GM12874 (cell line): ENCODE measurements around the gene SLC15A2.

Experiments used
- TF ChIP-seq, protein P1 (sequence below): IDR thresholded peaks from 2 replicates; pipeline ENCODE4 v1.5.1; 2011; ENCODE audit warnings: low read depth, mild to moderate bottlenecking, control low read depth, low read length, moderate library complexity; ENCODE audit not compliant: insufficient read depth

The SLC15A2 gene, protein sequence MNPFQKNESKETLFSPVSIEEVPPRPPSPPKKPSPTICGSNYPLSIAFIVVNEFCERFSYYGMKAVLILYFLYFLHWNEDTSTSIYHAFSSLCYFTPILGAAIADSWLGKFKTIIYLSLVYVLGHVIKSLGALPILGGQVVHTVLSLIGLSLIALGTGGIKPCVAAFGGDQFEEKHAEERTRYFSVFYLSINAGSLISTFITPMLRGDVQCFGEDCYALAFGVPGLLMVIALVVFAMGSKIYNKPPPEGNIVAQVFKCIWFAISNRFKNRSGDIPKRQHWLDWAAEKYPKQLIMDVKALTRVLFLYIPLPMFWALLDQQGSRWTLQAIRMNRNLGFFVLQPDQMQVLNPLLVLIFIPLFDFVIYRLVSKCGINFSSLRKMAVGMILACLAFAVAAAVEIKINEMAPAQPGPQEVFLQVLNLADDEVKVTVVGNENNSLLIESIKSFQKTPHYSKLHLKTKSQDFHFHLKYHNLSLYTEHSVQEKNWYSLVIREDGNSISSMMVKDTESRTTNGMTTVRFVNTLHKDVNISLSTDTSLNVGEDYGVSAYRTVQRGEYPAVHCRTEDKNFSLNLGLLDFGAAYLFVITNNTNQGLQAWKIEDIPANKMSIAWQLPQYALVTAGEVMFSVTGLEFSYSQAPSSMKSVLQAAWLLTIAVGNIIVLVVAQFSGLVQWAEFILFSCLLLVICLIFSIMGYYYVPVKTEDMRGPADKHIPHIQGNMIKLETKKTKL

DNA sequence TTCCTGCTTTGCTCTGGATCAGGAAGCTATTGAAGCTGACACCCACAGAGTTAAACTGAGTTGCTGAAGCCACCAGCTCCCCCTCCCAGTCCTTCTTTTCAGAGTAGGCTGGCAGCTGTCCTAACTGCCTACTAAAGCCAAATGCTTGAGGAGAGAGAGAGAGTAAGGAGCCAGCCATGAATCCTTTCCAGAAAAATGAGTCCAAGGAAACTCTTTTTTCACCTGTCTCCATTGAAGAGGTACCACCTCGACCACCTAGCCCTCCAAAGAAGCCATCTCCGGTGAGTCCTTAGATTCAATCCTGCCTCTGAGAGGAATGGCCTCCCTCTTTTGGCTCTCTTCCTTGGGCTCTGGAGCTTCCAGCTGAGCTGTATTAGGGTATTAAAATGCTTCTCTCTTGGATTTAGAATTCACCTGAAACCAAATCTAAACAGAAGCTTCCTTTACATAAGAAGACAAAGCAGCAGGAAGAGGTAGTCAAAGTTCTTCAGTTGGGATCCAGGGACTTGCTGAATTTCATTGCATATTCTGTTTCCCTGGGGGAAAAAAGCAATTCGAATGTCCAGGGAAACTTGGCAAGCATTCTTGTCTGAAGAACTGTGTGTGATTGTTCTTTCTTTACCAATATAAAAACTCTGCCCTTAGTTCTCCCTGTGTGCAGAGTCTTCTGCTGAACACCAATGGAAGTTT lies at the start of gene SLC15A2:
Gene SLC15A2, plus strand, starts transcription at position 101 of the 690 bp plus-strand sequence. Its CDS starts 76 bp downstream, at position 177.
- TF ChIP-seq, protein P1, sequence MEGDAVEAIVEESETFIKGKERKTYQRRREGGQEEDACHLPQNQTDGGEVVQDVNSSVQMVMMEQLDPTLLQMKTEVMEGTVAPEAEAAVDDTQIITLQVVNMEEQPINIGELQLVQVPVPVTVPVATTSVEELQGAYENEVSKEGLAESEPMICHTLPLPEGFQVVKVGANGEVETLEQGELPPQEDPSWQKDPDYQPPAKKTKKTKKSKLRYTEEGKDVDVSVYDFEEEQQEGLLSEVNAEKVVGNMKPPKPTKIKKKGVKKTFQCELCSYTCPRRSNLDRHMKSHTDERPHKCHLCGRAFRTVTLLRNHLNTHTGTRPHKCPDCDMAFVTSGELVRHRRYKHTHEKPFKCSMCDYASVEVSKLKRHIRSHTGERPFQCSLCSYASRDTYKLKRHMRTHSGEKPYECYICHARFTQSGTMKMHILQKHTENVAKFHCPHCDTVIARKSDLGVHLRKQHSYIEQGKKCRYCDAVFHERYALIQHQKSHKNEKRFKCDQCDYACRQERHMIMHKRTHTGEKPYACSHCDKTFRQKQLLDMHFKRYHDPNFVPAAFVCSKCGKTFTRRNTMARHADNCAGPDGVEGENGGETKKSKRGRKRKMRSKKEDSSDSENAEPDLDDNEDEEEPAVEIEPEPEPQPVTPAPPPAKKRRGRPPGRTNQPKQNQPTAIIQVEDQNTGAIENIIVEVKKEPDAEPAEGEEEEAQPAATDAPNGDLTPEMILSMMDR = no peak

DNA sequence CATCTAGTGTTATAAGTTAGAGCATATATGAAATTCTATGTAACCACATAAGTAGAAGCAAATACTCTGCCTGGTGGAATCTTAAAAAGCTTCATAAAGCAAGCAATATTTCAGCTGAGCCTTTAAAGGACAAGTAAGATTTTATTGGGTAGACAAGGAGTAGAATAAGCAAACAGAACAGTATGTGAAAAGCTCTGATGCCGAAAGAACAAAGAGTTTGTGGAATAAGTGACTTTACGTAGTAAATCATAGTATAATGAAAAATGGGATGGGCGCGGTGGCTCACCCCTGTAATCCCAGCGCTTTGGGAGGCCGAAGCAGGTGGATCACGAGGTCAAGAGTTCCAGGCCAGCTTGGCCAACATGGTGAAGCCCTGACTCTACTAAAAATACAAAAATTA lies 49.3 kb upstream of the SLC15A2 start:
- TF ChIP-seq, protein P1 = no peak

DNA sequence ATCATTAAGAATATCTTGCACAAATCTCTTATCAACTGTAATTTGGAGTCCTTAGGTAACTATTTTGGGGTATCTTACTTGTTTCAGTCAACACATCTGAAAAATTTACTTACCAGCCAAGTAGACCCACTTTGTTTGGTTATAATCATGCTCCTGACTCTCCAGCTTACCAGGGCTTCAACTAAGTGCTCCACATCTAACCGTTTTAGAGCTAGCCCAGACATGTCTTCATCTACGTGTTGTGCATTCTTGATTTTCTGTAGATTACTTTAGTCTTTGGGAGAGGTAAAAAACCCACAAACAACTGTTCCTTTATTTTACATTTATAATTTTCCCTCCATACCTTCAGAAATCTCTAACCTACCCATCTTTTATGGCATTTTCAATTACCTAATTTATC lies 41.9 kb upstream of the SLC15A2 start:
- TF ChIP-seq, protein P1 = no peak

DNA sequence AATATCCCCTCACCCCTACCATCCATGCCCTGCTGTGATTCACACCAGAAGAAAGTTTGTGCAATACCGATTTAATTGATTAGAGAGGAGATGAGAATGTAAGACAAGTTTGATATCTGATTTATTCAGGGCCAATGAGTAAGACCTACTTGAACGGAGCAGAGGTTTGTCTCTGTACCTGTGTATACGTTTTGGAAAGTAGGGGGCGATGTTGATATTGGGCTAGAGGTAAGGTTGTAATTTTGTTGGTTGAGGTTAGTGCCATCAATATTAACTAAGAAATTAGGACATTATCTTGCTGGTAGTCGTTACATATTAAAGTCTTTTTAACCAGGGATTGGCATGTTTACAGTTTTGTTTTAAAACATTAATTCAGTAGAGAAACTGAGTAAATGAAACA lies 38.6 kb upstream of the SLC15A2 start:
- TF ChIP-seq, protein P1 = peak; percentile 38; the same call in 1 of the 2 replicates

DNA sequence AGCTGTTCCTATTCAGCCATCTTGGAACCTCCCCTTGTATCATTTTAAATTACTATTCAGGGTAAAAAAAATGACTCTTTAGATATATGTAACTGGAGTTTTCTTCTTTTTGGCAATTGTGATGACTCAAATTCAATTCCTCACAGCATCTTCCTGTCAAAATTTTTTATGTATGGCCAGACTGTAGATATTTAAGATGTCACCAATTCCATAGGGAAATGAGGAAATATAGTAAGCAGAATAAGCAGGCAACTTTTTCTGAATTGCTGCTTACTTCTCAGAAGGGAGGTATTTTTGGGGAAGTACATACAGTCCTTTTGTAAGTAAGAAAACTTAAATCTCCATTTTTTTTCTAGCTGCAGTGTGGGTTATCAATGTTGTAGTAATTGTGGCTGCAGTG lies 30.4 kb upstream of the SLC15A2 start:
- TF ChIP-seq, protein P1 = no peak

DNA sequence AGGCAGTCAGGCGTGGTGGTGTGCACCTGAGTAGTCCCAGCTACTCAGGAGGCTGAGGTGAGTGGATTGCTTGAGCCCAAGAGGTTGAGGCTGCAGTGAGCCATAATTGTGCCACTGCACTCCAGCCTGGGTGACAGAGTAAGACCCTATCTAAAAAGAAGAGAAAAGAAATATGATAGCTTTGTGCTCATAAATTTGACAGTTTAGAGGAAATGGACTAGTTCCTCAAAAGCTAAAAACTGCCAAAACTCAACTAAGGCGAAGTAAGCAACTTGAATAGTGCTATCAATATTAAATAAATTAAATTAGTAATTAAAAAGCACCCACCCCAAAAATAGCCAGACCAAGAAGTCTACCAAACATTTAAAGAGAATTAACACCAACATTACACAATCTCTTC lies 24.5 kb upstream of the SLC15A2 start:
- TF ChIP-seq, protein P1 = no peak

DNA sequence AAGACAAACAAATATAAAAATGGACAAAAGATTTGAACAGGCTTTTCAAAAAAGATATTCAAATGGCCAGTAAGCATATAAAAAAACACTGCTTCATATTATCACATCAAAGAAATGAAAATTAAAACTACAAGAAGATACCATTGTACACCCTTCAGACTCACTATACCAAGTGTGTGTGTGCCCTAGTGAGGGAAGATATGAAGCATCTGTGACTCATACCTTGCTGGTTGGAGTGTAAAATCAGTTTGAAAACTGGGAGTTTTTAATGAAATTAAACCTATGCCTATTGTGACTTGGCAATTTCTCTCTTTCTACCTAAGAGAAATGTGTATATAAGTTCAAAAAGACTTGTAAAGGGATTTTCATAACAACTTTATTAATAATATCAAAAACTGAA lies 23.5 kb upstream of the SLC15A2 start:
- TF ChIP-seq, protein P1 = no peak
